ENCODE measurements around the gene CBFA2T3.

CBFA2T3 gene

DNA sequence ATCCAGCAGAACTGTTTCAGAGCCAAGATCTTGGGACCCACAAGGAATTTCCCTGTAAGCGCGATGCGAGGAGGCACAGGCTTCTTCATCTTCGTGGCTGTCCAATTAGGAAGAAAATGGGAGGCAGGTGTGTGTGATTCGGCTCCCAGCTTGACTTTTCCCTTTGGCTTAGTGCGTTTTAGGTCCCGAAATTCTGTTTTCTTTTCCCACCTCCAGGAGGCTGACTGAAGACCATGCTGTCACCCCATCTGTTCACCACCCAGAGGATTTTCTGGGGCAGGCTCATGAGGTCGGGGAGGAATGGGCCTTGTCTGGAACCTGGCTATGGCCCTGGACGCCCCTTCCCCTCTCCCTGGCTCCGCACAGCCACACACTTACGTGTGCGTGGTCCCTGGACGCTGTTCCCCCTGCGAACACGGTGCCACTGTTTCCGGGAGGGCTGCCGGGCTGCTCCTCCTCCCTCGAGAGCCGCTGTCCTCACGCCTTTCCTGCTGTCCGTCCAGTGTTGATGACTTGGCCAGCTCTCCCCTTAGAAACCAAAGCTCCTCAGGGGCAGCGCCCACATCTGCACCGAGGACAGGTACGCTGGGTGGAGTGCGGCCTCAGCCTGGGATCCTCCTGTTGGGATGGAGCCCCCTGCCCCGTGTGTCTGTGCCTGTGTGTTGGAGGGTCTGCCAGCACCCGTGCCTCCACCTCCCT, 107.9 kb downstream of the CBFA2T3 start:
- Mint-ChIP-seq H3K27me3 (ENCODE audit: low read depth) (peaks cover 26% of the 10 kb centered on the region), H3K4me1 (peaks cover 7% of the 10 kb centered on the region), H3K36me3 (ENCODE audit: low read depth) (no peaks in the 10 kb centered on the region), H3K27ac (no peak overlapping the region), H3K9me3 (no peaks in the 10 kb centered on the region), H3K4me3 (no peak overlapping the region)
- TF ChIP-seq, protein P1, sequence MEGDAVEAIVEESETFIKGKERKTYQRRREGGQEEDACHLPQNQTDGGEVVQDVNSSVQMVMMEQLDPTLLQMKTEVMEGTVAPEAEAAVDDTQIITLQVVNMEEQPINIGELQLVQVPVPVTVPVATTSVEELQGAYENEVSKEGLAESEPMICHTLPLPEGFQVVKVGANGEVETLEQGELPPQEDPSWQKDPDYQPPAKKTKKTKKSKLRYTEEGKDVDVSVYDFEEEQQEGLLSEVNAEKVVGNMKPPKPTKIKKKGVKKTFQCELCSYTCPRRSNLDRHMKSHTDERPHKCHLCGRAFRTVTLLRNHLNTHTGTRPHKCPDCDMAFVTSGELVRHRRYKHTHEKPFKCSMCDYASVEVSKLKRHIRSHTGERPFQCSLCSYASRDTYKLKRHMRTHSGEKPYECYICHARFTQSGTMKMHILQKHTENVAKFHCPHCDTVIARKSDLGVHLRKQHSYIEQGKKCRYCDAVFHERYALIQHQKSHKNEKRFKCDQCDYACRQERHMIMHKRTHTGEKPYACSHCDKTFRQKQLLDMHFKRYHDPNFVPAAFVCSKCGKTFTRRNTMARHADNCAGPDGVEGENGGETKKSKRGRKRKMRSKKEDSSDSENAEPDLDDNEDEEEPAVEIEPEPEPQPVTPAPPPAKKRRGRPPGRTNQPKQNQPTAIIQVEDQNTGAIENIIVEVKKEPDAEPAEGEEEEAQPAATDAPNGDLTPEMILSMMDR (IDR thresholded peaks at IDR 0.05; ENCODE audit: unreplicated experiment in 3 of 3) = no peak

DNA sequence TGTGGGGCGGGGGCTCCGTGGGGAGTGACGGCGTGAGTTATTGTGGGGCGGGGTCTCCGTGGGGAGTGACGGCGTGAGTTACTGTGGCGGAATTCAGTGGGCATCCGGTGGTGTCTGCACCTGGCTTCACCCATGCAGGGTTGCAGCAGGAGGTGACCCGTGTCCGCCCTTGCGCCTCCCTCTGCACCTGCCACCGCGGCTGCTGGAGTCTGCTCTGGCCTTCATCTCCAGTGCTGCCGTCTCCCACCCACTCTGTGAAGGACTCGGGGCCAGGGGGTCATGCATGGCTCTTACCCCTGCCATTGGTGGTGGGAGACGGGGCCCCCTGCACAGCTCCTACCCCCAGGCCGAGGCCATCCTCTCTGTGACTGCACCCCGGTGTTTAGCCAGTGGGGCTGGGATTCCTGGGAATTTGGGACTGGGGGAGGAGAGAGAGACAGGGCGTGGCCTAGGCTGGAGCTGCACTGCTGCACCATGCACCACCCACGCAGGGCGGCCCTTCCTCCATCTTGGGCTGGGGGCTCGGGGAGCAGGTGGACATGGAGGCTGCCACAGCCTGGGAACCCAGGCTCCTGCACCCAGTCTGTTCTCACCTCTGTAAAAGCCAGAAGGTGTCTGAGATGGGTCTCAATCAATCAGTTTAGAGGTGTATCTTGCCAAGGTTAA, 109.3 kb downstream of the CBFA2T3 start:
- TF ChIP-seq, protein P1 (IDR thresholded peaks at IDR 0.05; ENCODE audit: unreplicated experiment in 3 of 3) = no peak
- peaks cover 7% of the 10 kb centered on the region for H3K4me1 Mint-ChIP-seq
- no peaks in the 10 kb centered on the region for H3K36me3 Mint-ChIP-seq (ENCODE audit: low read depth)

DNA sequence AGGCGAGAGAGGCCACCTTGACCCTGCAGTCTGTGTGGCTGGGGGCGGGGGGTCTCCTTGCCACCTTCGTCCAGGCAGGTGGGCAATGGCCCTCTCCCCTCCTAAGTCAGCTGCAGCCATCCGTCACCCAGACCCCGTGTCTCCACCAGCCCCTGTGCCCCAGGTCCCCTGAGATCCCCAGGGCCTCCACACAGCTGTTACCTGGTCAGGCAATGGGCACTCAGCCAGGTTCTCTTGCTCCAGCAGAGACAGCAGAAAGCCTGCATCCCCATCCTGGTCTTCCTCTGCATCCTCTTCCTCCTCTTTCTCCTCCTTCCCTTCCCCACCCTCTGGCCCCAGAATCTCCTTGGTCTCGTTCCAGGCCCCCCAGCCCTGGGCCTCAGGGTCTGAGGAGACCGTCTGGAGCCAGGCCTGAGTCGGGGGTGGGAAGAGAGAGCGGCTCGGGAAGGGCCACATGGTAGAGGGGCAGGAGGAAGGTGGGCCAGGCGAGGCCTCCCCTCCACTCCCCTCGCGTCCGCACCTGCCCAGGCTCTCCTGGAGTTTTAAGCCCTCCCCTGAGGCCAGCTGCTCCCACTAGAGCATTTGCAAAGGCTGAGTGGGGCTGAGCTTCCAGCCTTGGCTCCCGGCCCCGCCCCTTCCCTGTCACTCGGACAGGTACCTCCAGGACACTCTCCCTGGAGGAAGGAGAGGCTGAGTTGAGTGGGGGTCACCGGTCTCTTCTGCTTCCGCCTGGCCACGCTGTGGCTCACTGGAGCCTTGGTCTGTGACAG, 110.7 kb downstream of the CBFA2T3 start, which contains the start of gene PABPN1L:
Gene PABPN1L (minus strand): TSS at position 510 of the 770 bp plus-strand sequence. CDS start 54 bp downstream, at position 456.
- Mint-ChIP-seq H3K27me3 (ENCODE audit: low read depth) (peaks cover 25% of the 10 kb centered on the region), H3K9me3 (no peaks in the 10 kb centered on the region), H3K27ac (no peak within 1 kb of the TSS), H3K4me3 (peak within 1 kb of the TSS in 1 of 3 experiments; percentile 2), H3K4me1 (peaks cover 7% of the 10 kb centered on the region), H3K36me3 (ENCODE audit: low read depth) (no peaks in the 10 kb centered on the region)
- TF ChIP-seq, protein P1 (IDR thresholded peaks at IDR 0.05; ENCODE audit: unreplicated experiment in 3 of 3) = no peak

More for the DNA sequence above, 109.3 kb downstream of the CBFA2T3 start:
- Mint-ChIP-seq H3K27me3 (ENCODE audit: low read depth) (peaks cover 26% of the 10 kb centered on the region), H3K9me3 (no peaks in the 10 kb centered on the region), H3K4me3 (no peak overlapping the region), H3K27ac (no peak overlapping the region)

DNA sequence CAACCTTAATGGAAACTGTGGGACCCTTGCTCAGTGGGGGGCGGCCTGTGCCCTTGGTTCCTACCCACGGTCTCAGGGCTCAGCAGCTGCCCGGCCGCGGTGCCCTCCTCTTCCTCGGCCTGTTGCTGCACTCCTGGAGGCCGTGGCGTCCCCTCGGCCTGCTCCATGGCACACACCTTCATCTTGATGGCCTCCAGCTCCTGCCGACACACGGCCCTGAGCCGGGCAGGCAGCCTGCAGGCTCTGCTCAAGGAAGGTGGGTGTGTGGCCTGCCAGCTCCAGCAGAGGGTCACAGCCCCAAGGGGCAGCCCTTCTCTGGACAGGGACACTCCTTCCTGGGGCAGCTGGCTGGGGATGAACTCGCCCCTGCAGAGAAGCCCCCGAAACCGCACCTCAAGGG, 111.3 kb downstream of the CBFA2T3 start:
- Mint-ChIP-seq H3K36me3 (ENCODE audit: low read depth) (peaks cover 4% of the 10 kb centered on the region), H3K4me3 (no peak overlapping the region)

DNA sequence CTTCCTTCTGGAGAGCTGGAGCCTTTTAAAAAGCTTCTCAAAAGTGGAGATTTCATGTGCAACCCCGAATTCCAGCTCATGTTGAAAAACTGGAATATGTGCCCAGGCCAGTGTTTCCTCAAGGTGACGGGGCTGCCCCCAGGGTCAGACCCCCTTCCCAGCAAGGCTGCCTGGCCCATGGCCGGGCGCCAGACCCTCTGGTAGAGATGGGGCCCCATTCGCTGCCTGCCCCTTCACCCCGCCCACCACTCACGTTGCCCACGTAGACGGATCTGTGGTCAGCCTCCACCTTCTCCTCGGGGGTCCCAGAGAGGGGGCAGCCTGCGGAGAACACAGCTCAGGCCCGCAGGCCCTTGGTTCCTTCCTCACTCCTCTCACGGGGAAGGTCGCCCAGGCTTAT, 111.7 kb downstream of the CBFA2T3 start:
- peaks cover 5% of the 10 kb centered on the region for H3K36me3 Mint-ChIP-seq (ENCODE audit: low read depth)
- H3K9me3 Mint-ChIP-seq = no peaks in the 10 kb centered on the region
- H3K4me1 Mint-ChIP-seq = no peaks in the 10 kb centered on the region
- H3K27ac Mint-ChIP-seq = no peak overlapping the region
- H3K27me3 Mint-ChIP-seq (ENCODE audit: low read depth) = peaks cover 17% of the 10 kb centered on the region
- TF ChIP-seq, protein P1 (IDR thresholded peaks at IDR 0.05; ENCODE audit: unreplicated experiment in 3 of 3) = no peak
- H3K4me3 Mint-ChIP-seq = no peak overlapping the region

More for the DNA sequence above, 111.3 kb downstream of the CBFA2T3 start:
- H3K4me1 Mint-ChIP-seq = peaks cover under 1% of the 10 kb centered on the region
- TF ChIP-seq, protein P1 (IDR thresholded peaks at IDR 0.05; ENCODE audit: unreplicated experiment in 3 of 3) = no peak
- H3K27ac Mint-ChIP-seq = no peak overlapping the region
- peaks cover 20% of the 10 kb centered on the region for H3K27me3 Mint-ChIP-seq (ENCODE audit: low read depth)
- no peaks in the 10 kb centered on the region for H3K9me3 Mint-ChIP-seq

Measured in nephron (organoid).